Thyroid gland (tissue), 4 donors: ENCODE results near the gene XRRA1.

Experiments
- CTCF ChIP-seq, 6 experiments: fragments of 200-600 bp in 3 of 6; fragments of 450-650 bp in 3 of 6; sonication (generic) in 3 of 6; IDR thresholded peaks; one replicate each; pipeline ENCODE4 v1.5.1; 2016 to 2019; ENCODE audit warnings: antibody characterized with exemption in 6 of 6, mild to moderate bottlenecking in 2 of 6, inconsistent platforms in 1 of 6, moderate library complexity in 1 of 6
- POLR2A ChIP-seq, 2 donors: fragments of 450-650 bp; IDR thresholded peaks; one replicate each; pipeline ENCODE4 v1.6.1; 2017; ENCODE audit warnings: antibody characterized with exemption in 2 of 2, mild to moderate bottlenecking in 2 of 2, moderate library complexity in 1 of 2

- TF ChIP-seq CTCF (IDR thresholded peaks at IDR 0.05) (no peak), POLR2A (IDR thresholded peaks at IDR 0.05) (no peak)
Observed at GRCh38 chr11:74937696-74938475, 11.0 kb downstream of the XRRA1 start.
